Hematopoietic multipotent progenitor cell treated with erythropoietin and hydrocortisone succinate and interleukin-3 and kit ligand, for 6 days (in vitro differentiated cells): ENCODE measurements around the gene ZNF497.
"Not testable (repeated sequence)": the region's sequence is repeated elsewhere in the genome, so short reads cannot be mapped to it uniquely, and the experiment has no call there.

Source experiments
- DNase-seq: peaks from one replicate; pipeline ENCODE4 v3.0.0-alpha.2; 2015

Gene ZNF497

DNA sequence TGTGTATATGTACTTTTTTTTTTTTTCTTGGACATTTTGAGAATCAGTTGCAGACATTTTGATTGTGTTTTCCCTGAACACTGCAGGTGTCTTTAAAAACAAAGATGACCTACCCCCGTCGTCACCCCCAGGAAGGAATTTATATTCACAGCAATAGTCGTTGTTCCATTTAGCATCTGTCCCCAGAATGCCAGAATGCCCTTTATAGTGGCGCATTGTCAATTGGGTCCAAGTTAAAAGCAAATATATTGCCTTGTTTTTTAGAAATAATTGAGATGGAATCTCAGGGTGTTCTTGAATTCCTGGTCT, 31.1 kb upstream of the ZNF497 start:
- DNase-seq: no peak

DNA sequence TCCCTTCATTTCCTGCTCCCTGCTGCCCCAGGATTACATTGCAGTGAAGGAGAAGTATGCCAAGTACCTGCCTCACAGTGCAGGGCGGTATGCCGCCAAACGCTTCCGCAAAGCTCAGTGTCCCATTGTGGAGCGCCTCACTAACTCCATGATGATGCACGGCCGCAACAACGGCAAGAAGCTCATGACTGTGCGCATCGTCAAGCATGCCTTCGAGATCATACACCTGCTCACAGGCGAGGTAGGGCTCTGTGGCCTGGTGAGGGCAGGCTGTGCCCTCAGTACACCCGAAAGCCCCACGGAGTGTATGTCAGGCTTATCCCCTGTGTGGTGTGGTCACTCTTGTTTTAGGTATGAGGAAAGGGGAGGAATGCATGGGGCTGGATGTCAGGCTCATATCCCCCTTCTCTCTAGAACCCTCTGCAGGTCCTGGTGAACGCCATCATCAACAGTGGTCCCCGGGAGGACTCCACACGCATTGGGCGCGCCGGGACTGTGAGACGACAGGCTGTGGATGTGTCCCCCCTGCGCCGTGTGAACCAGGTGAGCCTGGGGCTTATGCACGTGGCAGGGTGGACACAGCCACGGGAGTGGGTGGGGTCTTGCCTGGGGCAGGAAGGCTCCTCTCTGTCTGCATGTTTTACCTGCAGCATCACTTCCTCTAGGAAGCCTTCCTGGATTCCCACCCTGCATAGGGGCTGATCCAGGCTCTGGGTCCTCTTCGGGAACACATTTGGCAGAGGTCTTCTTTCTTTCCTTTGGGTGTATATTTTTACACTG, 30.6 kb upstream of the ZNF497 start:
- DNase-seq: no peak

DNA sequence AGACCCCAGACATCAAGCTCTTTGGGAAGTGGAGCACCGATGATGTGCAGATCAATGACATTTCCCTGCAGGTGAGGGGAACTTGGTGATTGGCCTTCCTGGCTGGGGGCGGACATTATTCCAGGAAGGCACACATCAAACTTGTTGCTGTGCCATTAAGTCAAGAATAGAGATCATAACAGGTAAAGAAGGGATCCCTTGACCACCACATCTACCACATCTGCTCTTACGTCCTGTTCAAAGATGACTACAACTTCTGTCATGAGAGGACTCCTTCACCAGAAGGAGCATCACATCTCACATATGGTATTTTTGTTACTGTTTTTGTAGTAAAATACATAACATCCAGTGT, 25.6 kb upstream of the ZNF497 start:
- no peak for DNase-seq

DNA sequence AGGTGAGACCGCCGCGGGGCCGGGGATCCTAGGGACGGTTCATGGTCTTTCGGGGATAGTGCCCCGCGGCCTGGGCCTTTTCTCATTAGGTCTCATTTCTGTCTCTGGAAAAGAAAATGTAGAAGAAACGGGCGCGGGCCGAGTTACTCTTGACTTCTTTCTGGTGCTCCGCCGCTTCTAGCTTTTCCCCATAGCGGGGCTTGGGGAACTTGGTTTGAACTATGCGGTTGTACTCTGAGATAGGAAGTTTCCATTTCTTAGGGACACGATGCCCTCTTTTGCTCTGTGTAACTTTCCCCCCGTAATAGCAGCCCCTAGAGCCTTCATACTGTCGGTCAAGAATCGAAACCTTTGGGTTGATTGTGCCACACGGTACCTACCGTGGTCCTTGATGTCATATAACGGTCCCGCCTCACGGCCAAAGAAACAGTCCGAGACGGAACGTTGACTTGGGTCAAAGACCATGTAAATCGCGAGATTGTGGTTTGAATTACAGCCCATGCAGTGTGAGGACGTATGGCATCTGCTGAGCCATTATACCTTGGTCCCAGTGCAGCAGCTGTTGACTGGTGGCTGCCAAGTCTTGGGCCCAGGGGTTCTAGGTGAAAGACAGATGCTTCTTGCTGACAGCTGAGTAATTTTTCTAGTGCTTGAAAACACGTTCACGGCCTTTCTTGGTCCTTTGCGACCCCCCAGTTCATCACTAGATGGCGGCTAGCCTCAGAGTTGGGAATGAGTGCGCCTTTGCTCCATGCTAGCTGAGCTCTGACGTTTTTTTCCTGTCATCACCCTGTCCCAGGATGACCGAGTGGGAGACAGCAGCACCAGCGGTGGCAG, 25.0 kb upstream of the ZNF497 start:
- DNase-seq: peak; percentile 33

DNA sequence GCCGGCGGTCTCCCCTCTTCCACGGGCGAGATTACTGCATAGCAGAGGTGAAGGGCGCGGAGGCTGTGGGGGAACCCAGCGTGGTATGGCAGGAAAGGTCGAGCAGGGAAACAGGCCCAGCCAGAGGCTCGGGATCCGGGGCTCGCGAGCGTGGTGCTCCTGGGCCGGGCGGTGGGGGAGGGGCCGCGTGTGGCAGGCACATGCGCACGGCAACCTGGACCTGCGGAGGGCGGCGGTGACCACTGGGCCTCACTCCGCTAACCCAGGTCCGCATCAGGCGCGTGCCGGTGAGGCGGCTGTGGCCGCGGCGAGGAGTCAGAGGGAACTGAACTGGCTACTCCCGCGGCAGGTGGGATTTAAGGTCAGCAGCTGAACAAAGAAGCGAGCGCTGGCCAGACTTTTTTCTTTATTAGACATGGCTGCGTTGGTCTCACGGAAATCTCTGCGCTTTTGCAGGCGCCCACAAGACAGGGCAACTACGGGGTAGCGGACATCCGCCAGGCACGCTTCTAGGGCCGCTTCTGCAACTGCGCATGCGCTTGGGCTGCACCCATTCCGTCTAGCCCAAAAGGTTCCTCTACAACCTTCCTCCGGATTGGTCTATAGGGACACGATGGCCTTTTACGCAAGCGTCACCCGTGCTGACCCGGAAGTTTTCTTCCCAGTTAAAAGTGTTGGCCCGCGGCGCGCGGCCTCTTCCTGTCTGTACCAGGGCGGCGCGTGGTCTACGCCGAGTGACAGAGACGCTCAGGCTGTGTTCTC, 24.2 kb upstream of the ZNF497 start, which contains the start of gene RPS5:
Gene RPS5, plus strand, starts transcription at position 694 of the 762 bp plus-strand sequence. CDS start 869 bp downstream, outside the sequence.
- peak; percentile 100 for DNase-seq

DNA sequence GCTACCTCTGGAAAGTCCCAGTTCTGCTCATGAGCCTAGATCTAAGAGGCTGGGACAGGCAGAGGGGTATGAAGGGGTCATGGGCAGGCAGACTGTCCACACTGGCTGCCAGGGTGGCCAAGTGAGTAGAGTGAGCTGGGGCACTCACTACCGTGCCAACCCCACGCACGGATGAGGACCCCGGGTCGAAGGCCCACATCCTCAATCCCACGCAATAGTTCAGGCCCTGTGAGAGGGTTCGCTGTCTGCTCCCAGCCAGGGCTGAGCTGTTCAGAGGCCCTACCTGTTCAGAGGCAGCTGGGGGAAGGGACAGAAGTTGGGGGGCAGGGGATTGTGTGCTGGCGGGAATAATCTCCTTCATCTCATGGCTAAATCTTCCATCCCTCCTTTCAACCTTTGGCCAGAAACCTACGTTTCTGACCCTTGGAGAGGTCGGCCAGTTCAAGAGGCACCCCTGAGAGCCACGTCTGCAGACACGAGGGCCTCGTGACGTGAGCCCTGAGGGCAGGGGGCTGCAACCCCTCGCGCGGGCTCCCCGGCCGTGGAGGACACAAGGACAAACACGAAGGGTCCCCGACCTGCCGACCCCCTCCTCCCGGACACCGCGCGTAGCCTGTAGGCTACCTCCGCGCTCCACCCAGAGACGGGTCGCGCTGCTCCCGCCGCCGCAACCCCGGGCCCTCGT, 23.5 kb upstream of the ZNF497 start:
- DNase-seq: peak; percentile 52

DNA sequence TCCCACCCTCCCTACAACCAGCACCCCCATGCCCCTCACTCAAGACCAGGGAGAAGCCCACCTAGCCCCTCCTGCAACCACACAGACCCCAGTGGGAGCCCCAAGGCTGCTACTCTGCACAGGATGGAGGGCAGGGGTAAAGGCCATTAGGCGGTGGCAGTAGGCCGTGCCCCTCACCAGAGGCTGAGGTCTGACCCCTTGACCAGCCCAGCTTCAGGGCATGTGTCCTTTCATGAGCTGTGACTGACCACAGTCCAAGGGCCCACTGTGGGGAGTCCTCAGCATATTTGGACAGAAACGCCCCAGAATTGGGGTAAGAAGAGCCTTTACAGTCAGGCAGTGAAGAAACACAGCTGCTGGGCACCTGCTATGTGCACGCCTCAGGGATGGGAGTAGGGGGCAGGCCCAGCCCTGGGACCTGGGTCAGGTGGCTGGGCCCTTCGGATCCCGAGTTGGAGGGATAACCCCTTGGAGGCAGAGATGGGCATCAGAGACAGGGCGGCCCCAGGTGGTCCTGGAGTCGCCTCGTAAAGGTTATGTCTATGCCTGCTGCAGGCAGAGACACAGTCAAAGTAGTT, 22.9 kb upstream of the ZNF497 start:
- DNase-seq: no peak

DNA sequence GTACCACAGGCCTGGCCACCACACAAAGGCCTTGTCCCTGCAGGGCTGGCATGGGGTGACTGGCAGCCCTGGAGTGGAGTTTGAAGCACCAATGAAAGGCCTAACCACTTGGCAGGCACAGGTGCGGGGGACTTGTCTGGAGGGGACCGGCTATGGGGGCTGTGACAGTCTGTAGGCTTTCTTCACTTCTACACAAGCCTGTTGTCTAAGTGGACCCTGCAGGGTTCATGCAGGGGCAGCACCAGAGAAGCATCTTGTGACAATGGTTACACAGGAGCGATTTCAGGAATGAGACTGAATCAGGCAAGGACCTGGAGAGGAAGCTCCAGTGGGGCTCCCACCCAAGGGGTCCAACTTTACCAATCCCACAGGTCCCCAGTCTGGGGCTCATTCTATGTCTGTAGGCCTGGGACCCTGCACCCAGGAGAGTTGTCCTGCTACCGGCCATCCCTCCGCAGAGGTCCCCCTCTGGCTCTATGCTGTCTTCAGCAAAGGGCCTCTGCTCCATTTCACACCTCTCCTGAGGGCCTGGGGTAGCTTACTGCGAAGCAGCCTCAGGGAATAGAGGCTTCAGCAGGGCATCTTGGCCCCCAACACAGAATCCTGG, 20.5 kb upstream of the ZNF497 start:
- no peak for DNase-seq

DNA sequence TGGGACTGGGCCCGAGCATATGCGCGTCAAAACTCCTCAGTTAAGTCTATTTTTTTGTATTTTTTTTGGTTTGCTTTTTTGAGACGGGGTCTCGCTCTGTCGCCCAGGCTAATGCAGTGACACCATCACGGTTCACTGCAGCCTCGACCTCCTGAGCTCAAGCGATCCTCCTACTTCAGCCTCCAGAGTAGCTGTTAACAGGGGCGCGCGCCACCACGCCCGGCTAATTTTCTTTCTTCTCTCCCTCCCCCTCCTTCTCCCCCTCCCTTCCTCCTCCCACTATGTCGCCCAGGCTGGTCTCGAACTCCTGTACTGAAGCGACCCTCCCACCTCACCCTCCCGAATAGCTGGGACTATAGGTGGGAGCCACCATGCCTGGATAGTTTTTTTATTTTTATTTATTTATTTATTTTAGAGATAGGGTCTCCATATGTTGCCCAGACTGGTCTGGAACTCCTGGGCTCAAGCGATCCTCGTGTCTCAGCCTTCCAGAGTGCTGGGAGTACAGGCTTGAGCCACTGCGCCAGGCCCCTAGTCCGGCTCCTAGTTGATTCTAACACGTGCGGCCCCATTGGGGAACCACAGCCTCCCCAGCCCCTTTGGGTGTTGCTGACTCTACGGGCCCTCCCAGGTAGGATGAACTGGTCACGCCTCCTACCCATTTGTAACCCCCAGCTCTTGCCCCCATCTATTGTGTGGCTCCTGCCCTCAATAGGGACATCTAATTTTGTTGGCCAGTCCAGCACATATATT, 19.1 kb upstream of the ZNF497 start:
- DNase-seq: no peak

DNA sequence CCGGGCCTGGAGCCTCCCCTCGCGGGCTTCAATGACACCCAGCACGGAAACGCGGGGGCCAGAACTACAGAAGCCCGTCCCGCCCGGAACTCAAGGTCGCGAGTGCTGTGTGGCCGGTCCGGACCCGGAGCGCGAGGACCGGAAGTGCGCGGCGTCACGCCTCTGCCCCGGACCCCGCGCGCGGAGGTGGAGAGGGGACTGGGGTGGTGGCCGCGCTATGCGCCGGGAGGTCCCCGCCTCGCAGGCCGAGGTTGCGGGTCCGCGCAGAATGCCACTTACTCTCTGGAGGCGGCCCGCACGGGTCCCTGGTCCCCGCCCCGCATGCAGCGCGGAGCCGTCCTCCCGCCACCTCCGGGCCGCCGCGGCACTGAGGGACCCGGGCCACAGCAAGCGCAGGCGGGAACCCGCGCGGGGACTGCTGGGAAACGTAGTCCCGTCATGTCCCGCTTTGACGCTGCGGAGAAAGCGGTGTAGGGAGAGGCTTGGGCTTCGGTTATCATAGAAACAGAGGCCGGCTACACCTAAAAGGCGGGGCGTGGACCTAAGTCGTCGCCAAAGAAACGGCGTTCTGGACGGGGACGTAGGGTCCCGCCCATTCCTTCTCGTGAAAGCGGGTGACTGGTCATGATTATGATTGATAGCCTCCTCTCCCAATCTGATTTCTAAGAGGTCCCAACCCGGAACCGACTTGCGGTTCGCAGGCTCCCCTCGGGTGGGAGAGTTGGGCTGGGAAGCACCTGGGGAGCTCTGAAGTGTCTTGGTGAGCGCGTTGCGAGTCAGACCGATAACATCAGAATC, 18.3 kb upstream of the ZNF497 start, which contains the start of gene ZNF837:
Gene ZNF837, minus strand, starts transcription at position 369 of the 798 bp plus-strand sequence. CDS start 11,698 bp downstream, outside the sequence.
- peak; percentile 100 for DNase-seq

DNA sequence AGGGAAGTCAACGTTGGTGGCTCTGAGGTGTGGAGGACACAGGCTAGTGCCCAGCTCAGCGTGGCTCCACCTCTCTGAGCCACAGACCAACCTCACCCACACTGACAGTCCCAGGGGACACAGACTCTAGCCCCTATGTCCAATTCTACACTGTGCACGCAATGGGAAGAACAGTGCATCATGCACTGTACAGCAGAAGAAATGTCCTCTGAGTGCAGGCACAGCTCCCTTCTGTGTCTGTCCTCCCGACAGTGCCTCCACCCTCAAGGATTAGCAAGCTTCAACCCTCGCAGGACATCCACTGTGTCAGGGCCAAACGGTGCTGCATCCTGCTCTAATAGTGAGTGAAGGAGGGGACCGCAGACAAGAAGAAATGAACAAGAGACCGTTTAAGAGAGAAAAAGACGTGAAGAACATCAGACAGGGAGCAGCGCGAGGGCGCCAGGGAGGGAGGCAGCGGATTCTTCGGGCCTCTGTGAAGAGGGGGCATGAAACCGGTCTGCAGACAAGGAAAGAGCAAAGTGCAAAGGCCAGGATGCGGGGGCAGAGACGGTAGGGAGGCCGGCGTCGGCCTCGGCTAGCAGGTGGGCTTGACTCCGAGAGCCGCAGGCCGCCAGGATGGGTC, 17.6 kb upstream of the ZNF497 start:
- no peak for DNase-seq

DNA sequence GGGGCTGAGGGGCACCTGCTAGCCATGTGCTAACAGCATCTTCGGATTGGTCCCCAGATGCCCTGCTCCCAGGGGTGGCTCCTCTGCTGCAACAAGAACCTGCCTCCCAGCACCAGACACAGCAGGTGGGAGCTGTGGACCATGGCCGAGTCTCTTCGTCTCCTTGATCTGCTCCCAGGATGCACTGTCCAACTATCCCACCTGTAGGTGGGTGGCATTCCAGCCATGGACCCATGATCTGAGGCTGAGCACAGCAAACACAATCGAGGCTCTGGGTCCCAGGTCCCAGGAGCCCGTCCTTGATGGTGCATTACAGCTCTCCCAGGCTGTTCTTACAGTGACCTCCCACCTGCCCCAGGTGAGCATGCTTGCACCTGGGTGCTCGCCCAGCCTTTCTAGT, 16.7 kb upstream of the ZNF497 start:
- DNase-seq: no peak

DNA sequence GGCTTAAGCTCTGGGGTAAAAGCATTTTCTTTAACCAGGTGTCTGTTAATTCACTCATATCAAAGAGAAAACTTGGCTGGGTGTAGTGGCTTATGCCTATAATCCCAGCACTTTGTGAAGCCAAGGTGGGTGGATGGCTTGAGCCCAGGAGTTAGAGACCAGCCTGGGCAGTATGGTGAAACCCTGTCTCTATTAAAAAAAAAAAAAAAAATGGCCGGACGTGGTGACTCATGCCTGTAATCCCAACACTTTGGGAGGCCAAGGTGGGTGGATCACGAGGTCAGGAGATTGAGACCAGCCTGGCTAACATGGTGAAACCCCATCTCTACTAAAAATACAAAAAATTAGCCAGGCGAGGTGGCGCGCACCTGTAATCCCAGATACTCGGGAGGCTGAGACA, 14.2 kb upstream of the ZNF497 start:
- not testable (repeated sequence) for DNase-seq

DNA sequence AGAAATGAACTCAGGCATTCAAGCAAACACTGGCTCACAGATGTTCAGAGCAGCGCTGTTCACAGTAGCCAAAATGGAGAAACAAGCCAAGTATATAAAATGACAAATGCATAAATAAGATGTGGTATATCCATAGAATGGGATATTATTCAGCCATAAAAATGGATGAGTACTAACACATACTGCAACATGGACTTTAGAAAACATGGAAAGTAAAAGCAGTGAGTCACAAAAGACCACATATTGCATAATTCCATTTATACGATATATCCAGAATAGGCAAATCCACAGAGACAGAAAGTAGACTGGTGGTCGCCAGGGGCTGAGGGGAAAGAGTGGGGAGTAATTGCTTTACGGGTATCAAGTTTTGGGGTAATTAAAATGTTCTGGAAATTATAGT, 11.6 kb upstream of the ZNF497 start:
- no peak for DNase-seq

DNA sequence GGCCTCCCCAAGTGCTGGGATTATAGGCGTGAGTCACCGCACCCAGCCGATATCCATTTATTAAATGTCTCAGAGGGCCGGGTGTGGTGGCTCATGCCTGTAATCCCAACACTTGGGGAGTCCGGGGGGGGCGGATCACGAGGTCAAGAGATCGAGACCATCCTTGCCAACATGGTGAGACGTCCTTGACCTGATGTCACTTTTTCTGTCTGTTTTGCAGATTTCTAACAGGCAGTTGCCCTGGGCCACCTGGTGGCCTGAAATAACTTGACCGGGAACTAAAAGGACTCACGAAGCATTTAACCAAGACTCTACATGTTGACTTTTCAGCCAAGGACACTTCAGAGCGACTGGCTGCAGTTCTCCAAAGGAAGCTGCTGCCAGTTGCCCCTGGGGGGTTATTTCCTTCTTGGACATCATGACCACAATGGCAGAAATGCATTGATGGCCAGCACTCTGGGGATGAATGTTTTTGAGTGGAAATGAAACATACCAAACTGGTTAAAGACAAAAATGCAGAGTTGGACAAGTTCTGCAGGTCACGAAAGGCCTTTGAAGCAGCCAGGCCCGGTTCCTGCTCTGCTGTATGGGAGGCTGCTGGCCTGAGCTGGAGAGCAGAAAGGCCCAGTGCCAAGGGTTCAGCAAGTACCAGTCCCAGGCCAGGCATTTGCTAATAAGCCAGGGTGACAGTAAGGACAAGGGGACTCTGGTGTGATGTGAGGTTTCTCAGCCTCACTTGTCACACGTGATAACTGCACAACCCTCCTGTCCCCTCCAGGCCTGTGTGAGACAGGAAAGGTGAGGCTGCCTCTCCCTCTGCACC, 10.0 kb upstream of the ZNF497 start:
- DNase-seq: no peak

DNA sequence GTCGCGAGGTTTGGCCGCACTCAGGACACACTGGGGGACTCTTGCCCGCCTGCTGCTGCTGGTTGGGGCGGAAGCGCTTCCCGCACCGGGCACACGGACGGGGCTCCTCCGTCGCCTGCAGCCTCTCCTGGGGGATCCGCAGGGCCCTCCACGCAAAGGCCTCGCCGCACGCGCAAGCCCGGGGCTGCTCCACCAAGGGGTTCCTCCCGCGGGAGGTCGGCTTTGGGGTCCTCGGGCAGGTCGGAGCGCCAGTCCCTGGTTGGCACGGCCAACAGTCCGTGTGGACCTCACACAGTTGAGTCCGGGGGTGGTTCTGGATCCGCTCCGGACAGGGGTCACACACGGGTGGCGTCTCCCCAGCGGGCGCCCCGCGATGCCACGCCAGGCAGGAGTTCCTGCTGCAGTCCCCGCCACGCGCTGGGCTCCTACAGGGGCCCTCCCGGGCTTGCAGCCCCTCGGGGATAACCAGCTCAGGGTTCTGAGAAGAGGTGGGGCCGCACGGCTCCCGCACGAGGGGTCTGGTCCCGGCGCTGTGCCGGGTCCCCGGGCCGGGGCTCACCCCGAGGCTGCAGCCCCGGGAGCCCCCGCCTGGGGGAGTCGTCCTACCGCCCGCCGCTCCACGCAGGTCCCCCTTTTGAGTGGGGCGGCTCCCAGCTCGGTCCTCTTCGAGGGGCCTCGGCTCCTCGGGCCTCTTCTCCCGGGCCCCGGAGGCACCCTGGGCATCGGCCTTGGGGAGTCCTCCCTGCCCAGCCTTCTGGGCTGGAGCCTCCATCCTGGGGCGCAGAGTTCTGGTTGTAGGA, 6.2 kb upstream of the ZNF497 start:
- no peak for DNase-seq

DNA sequence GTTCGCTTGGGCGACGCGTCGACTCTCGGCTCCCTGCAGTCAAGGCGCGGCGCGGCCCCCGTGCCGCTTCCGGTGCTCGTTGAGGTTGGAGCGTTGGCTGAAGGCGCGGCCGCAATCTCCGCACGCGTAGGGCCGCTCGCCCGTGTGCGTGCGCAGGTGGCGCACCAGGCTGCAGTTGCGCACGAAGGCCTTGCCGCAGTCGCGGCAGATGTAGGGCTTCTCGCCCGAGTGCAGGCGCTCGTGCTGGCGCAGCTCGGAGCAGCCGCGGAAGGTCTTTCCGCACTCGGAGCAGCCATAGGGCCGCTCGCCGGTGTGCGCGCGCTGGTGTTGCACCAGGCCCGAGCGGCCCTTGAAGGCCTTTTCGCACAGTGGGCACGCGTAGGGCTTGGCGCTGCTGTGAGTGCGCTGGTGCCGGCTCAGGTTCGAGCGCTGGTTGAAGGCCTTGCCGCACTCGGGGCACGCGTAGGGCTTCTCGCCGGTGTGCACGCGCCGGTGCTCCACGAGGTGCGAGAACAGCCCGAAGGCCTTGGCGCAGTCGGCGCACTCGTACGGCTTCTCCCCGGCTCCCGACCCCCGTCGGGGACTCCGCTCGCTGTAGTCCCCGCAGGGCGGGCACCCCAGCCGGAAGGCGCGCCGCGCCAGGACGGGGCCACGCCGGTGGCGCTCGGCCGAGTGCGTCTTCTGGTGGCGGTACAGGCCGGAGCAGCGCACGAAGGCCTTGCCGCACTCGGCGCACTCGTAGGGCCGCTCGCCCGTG, 5.3 kb upstream of the ZNF497 start:
- no peak for DNase-seq
